ENCODE results near the gene CEP55. TPM values are rescaled to one million over a fixed set of nuclear protein-coding genes. Genes with fewer than 3 reads are reported as not detected.
A peak's percentile ranks its signal among the peaks of the same experiment; 100 is the strongest.
"Not testable (repeated sequence)": the region's sequence is repeated elsewhere in the genome, so short reads cannot be mapped to it uniquely, and the experiment has no call there.

CEP55 gene
- total RNA-seq, 1 donor from 2014 or later: 3.7 TPM

GRCh38 chr10:93535293-93535692, 38.9 kb downstream of the CEP55 start:
- Histone ChIP-seq H3K9me3 (ENCODE audit: insufficient read depth, low read depth, low read length) (no peaks in the 10 kb centered on the region), H2AFZ (ENCODE audit: low read depth, low read length) (no peak overlapping the region), H3K9ac (ENCODE audit: low read length) (no peak overlapping the region), H3K79me2 (ENCODE audit: insufficient read depth, low read length) (no peaks in the 10 kb centered on the region), H3K4me1 (ENCODE audit: insufficient read depth, low read length) (no peaks in the 10 kb centered on the region), H3K4me3 (ENCODE audit: insufficient read depth, low read depth, low read length) (no peak overlapping the region), H3K27me3 (ENCODE audit: insufficient read depth, low read length) (no peaks in the 10 kb centered on the region), H3K27ac (ENCODE audit: low read depth, low read length) (no peak overlapping the region), H4K20me1 (ENCODE audit: insufficient read depth, low read length) (no peaks in the 10 kb centered on the region), H3K36me3 (ENCODE audit: insufficient read depth, low read length) (no peaks in the 10 kb centered on the region), H3K4me2 (ENCODE audit: low read length) (no peak overlapping the region)
- Mint-ChIP-seq H3K4me3 (ENCODE audit: unreplicated experiment) (no peak overlapping the region), H3K27me3 (ENCODE audit: low read depth, unreplicated experiment) (peaks cover 30% of the 10 kb centered on the region), H3K27ac (ENCODE audit: unreplicated experiment) (no peak overlapping the region), H3K4me1 (ENCODE audit: low read depth, unreplicated experiment) (no peaks in the 10 kb centered on the region), H3K9me3 (ENCODE audit: unreplicated experiment) (peaks cover 5% of the 10 kb centered on the region), H3K36me3 (ENCODE audit: low read depth, unreplicated experiment) (peaks cover 2% of the 10 kb centered on the region)
- no peak for FAIRE-seq
- TF ChIP-seq, protein P1, sequence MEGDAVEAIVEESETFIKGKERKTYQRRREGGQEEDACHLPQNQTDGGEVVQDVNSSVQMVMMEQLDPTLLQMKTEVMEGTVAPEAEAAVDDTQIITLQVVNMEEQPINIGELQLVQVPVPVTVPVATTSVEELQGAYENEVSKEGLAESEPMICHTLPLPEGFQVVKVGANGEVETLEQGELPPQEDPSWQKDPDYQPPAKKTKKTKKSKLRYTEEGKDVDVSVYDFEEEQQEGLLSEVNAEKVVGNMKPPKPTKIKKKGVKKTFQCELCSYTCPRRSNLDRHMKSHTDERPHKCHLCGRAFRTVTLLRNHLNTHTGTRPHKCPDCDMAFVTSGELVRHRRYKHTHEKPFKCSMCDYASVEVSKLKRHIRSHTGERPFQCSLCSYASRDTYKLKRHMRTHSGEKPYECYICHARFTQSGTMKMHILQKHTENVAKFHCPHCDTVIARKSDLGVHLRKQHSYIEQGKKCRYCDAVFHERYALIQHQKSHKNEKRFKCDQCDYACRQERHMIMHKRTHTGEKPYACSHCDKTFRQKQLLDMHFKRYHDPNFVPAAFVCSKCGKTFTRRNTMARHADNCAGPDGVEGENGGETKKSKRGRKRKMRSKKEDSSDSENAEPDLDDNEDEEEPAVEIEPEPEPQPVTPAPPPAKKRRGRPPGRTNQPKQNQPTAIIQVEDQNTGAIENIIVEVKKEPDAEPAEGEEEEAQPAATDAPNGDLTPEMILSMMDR (IDR thresholded peaks at IDR 0.05; ENCODE audit: insufficient read depth, low read depth, low read length): no peak
- TF ChIP-seq EZH2 (IDR thresholded peaks at IDR 0.05; ENCODE audit: insufficient read depth, low read length): no peak
- no peak for DNase-seq (ENCODE audit: low read depth)

- not testable (repeated sequence) for H3K9me3 Mint-ChIP-seq (ENCODE audit: unreplicated experiment); DNase-seq (ENCODE audit: low read depth); H3K36me3 ChIP-seq (ENCODE audit: insufficient read depth, low read length); H2AFZ ChIP-seq (ENCODE audit: low read depth, low read length); H3K79me2 ChIP-seq (ENCODE audit: insufficient read depth, low read length); H3K9me3 ChIP-seq (ENCODE audit: insufficient read depth, low read depth, low read length); H3K4me3 Mint-ChIP-seq (ENCODE audit: unreplicated experiment); H3K27ac Mint-ChIP-seq (ENCODE audit: unreplicated experiment); H3K9ac ChIP-seq (ENCODE audit: low read length); H3K27ac ChIP-seq (ENCODE audit: low read depth, low read length); H3K4me3 ChIP-seq (ENCODE audit: insufficient read depth, low read depth, low read length); H3K4me1 Mint-ChIP-seq (ENCODE audit: low read depth, unreplicated experiment); FAIRE-seq; H3K4me1 ChIP-seq (ENCODE audit: insufficient read depth, low read length); H3K4me2 ChIP-seq (ENCODE audit: low read length); H3K36me3 Mint-ChIP-seq (ENCODE audit: low read depth, unreplicated experiment); H4K20me1 ChIP-seq (ENCODE audit: insufficient read depth, low read length); H3K27me3 ChIP-seq (ENCODE audit: insufficient read depth, low read length)
- H3K27me3 Mint-ChIP-seq (ENCODE audit: low read depth, unreplicated experiment): peaks cover 44% of the 10 kb centered on the region
These were observed 44.5 kb downstream of the CEP55 start for GRCh38 chr10:93540871-93541270.

DNA sequence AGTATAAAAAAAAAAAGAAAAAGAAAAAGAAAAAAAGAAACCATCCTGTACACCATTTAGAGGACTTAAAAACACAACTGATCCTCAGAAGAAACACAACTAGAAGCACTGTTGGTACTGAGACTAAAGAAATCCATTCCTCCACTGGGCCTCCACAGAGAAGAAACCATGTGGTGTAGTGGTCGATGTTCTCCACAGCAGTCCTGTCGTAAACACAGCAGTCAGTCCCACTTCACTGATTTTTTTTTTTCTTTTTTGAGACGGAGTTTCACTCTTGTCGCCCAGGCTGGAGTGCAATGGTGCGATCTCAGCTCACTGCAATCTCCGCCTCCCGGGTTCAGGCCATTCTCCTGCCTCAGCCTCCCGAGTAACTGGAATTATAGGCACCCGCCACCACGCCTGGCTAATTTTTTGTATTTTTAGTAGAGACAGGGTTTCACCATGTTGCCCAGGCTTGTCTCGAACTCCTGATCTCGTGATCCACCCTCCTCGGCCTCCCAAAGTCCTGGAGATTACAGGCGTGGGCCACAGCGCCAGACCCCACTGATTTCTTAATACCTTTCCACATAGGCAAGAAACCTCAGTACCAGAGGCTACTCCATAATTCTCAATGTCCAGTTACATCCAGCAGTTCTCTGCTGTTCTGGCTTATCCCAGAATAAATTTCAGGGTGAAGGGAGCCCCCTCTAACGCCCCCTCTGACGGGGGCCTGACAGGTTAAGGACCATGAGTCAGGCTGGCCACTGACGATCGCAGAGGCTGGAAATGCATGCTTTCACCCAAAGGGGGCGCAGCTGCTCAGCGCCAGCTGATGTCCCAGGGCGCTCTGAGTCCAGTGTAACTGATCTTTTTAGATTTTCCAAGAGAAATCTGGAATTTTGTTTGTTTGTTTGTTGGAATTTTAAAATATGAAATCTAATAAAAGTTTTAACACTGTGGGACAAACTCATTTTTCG, 45.3 kb downstream of the CEP55 start:
- Histone ChIP-seq H2AFZ (ENCODE audit: low read depth, low read length) (no peak overlapping the region), H3K4me3 (ENCODE audit: insufficient read depth, low read depth, low read length) (no peak overlapping the region), H3K27me3 (ENCODE audit: insufficient read depth, low read length) (no peaks in the 10 kb centered on the region), H3K9ac (ENCODE audit: low read length) (no peak overlapping the region), H3K4me2 (ENCODE audit: low read length) (peak overlapping the region; percentile 59), H3K27ac (ENCODE audit: low read depth, low read length) (no peak overlapping the region), H3K36me3 (ENCODE audit: insufficient read depth, low read length) (no peaks in the 10 kb centered on the region), H3K4me1 (ENCODE audit: insufficient read depth, low read length) (no peaks in the 10 kb centered on the region), H3K79me2 (ENCODE audit: insufficient read depth, low read length) (no peaks in the 10 kb centered on the region), H3K9me3 (ENCODE audit: insufficient read depth, low read depth, low read length) (no peaks in the 10 kb centered on the region), H4K20me1 (ENCODE audit: insufficient read depth, low read length) (no peaks in the 10 kb centered on the region)
- no peak for FAIRE-seq
- no peak for TF ChIP-seq EZH2 (IDR thresholded peaks at IDR 0.05; ENCODE audit: insufficient read depth, low read length)
- TF ChIP-seq, protein P1 (IDR thresholded peaks at IDR 0.05; ENCODE audit: insufficient read depth, low read depth, low read length): peak; percentile 85
- Mint-ChIP-seq H3K27me3 (ENCODE audit: low read depth, unreplicated experiment) (peaks cover 44% of the 10 kb centered on the region), H3K36me3 (ENCODE audit: low read depth, unreplicated experiment) (peaks cover 2% of the 10 kb centered on the region), H3K4me3 (ENCODE audit: unreplicated experiment) (no peak overlapping the region), H3K27ac (ENCODE audit: unreplicated experiment) (no peak overlapping the region), H3K9me3 (ENCODE audit: unreplicated experiment) (peaks cover 5% of the 10 kb centered on the region), H3K4me1 (ENCODE audit: low read depth, unreplicated experiment) (no peaks in the 10 kb centered on the region)
- DNase-seq (ENCODE audit: low read depth): no peak

All from astrocyte (in vitro differentiated cells and primary cell).